G401 (cell line): Measurements from ENCODE around the gene ANTXR2. TPM values are rescaled to one million over a fixed set of nuclear protein-coding genes. Genes with fewer than 3 reads are reported as not detected.

Experiments
- DNase-seq: peaks from one replicate; pipeline ENCODE4 v3.0.0-alpha.2; 2015; ENCODE audit warnings: low spot score
- in situ Hi-C: cut with HindIII; loops from 2 replicates; pipeline ENCODE4 v1.10.0; 2016; ENCODE audit warnings: low sequenced_read_pairs, mixed read lengths
- total RNA-seq: library from RNA; depleted of rRNA; stranded (reverse); fragments of >200 nt; shearing (Covaris generic); gene quantifications from 2 replicates; pipeline ENCODE4 v1.2.3, GENCODE V29; 2014

ANTXR2 gene
- total RNA-seq, 1 experiment from 2014 or later = 0.51 TPM

GRCh38 chr4:80072228-80072743 lies 743 bp downstream of the ANTXR2 start:
- in situ Hi-C loops = no loop called here
- no peak for DNase-seq

- in situ Hi-C loops = no loop called here
- no peak for DNase-seq
These were observed 1.3 kb downstream of the ANTXR2 start for GRCh38 chr4:80071604-80072227.

- no peak for DNase-seq
- in situ Hi-C loops = no loop called here
These were observed 2.0 kb downstream of the ANTXR2 start for GRCh38 chr4:80070880-80071603.

- no peak for DNase-seq
- in situ Hi-C loops = no loop called here
These were observed 2.9 kb downstream of the ANTXR2 start for GRCh38 chr4:80069837-80070731.

GRCh38 chr4:80069108-80069836 lies 3.8 kb downstream of the ANTXR2 start:
- no peak for DNase-seq
- in situ Hi-C loops = no loop called here

GRCh38 chr4:80065601-80066000 lies 7.4 kb downstream of the ANTXR2 start:
- in situ Hi-C loops = no loop called here
- DNase-seq = no peak

GRCh38 chr4:80062527-80062926 lies 10.5 kb downstream of the ANTXR2 start:
- no peak for DNase-seq
- in situ Hi-C loops = no loop called here

GRCh38 chr4:80060804-80061203 lies 12.2 kb downstream of the ANTXR2 start:
- in situ Hi-C loops = no loop called here

GRCh38 chr4:80058740-80059139 lies 14.3 kb downstream of the ANTXR2 start:
- DNase-seq = no peak
- in situ Hi-C loops = no loop called here

More at GRCh38 chr4:80060804-80061203, 12.2 kb downstream of the ANTXR2 start:
- no peak for DNase-seq

- in situ Hi-C loops = no loop called here
- no peak for DNase-seq
These were observed 18.7 kb downstream of the ANTXR2 start for GRCh38 chr4:80054375-80054774.

- in situ Hi-C loops = no loop called here
- DNase-seq = no peak
These were observed 19.7 kb downstream of the ANTXR2 start for GRCh38 chr4:80053140-80053910.

GRCh38 chr4:80049813-80050534 lies 23.1 kb downstream of the ANTXR2 start:
- DNase-seq = no peak
- in situ Hi-C loops = no loop called here

- DNase-seq = no peak
- in situ Hi-C loops = no loop called here
These were observed 23.6 kb downstream of the ANTXR2 start for GRCh38 chr4:80049402-80049801.

GRCh38 chr4:80045786-80046185 lies 27.2 kb downstream of the ANTXR2 start:
- in situ Hi-C loops = no loop called here
- DNase-seq = no peak

GRCh38 chr4:80043541-80043940 lies 29.5 kb downstream of the ANTXR2 start:
- no peak for DNase-seq
- in situ Hi-C loops = no loop called here

- in situ Hi-C loops = no loop called here
These were observed 30.2 kb downstream of the ANTXR2 start for GRCh38 chr4:80042821-80043220.

GRCh38 chr4:80037864-80038263 lies 35.2 kb downstream of the ANTXR2 start:
- no peak for DNase-seq
- in situ Hi-C loops = no loop called here

More at GRCh38 chr4:80042821-80043220, 30.2 kb downstream of the ANTXR2 start:
- DNase-seq = no peak
